ENCODE data around the gene NCEH1. TPM values are rescaled to one million over a fixed set of nuclear protein-coding genes. Genes with fewer than 3 reads are reported as not detected.
"Not testable (repeated sequence)": the region's sequence is repeated elsewhere in the genome, so short reads cannot be mapped to it uniquely, and the experiment has no call there.

The NCEH1 gene
- polyA plus RNA-seq, 4 donors: 4.6 to 5.9 (median 4.9) TPM

- no peak for DNase-seq (ENCODE audit: low read depth in 4 of 4, low spot score in 3 of 4)
Observed at GRCh38 chr3:172708921-172709773, 1.7 kb downstream of the NCEH1 start.

GRCh38 chr3:172707967-172708366 is 2.9 kb downstream of the NCEH1 start:
- DNase-seq (ENCODE audit: low read depth in 4 of 4, low spot score in 3 of 4): no peak

GRCh38 chr3:172707030-172707429 is 3.8 kb downstream of the NCEH1 start:
- no peak for DNase-seq (ENCODE audit: low read depth in 4 of 4, low spot score in 3 of 4)

- DNase-seq (ENCODE audit: low read depth in 4 of 4, low spot score in 3 of 4): no peak
Observed at GRCh38 chr3:172705170-172705569, 5.7 kb downstream of the NCEH1 start.

- no peak for DNase-seq (ENCODE audit: low read depth in 4 of 4, low spot score in 3 of 4)
Observed at GRCh38 chr3:172704001-172704400, 6.9 kb downstream of the NCEH1 start.

- DNase-seq (ENCODE audit: low read depth in 4 of 4, low spot score in 3 of 4): not testable (repeated sequence)
Observed at GRCh38 chr3:172702731-172703130, 8.1 kb downstream of the NCEH1 start.

GRCh38 chr3:172702256-172702655 is 8.6 kb downstream of the NCEH1 start:
- DNase-seq (ENCODE audit: low read depth in 4 of 4, low spot score in 3 of 4): no peak

GRCh38 chr3:172701751-172702150 is 9.1 kb downstream of the NCEH1 start:
- DNase-seq (ENCODE audit: low read depth in 4 of 4, low spot score in 3 of 4): no peak

GRCh38 chr3:172700936-172701455 is 9.9 kb downstream of the NCEH1 start:
- no peak for DNase-seq (ENCODE audit: low read depth in 4 of 4, low spot score in 3 of 4)

- no peak for DNase-seq (ENCODE audit: low read depth in 4 of 4, low spot score in 3 of 4)
Observed at GRCh38 chr3:172700256-172700655, 10.6 kb downstream of the NCEH1 start.

- DNase-seq (ENCODE audit: low read depth in 4 of 4, low spot score in 3 of 4): no peak
Observed at GRCh38 chr3:172699031-172699430, 11.8 kb downstream of the NCEH1 start.

- no peak for DNase-seq (ENCODE audit: low read depth in 4 of 4, low spot score in 3 of 4)
Observed at GRCh38 chr3:172698631-172699030, 12.2 kb downstream of the NCEH1 start.

- DNase-seq (ENCODE audit: low read depth in 4 of 4, low spot score in 3 of 4): no peak
Observed at GRCh38 chr3:172697558-172697957, 13.3 kb downstream of the NCEH1 start.

- no peak for DNase-seq (ENCODE audit: low read depth in 4 of 4, low spot score in 3 of 4)
Observed at GRCh38 chr3:172696357-172696756, 14.5 kb downstream of the NCEH1 start.

- no peak for DNase-seq (ENCODE audit: low read depth in 4 of 4, low spot score in 3 of 4)
Observed at GRCh38 chr3:172694573-172695246, 16.2 kb downstream of the NCEH1 start.

GRCh38 chr3:172692751-172693338 is 18.0 kb downstream of the NCEH1 start:
- DNase-seq (ENCODE audit: low read depth in 4 of 4, low spot score in 3 of 4): no peak

GRCh38 chr3:172690936-172691335 is 19.9 kb downstream of the NCEH1 start:
- DNase-seq (ENCODE audit: low read depth in 4 of 4, low spot score in 3 of 4): no peak

- DNase-seq (ENCODE audit: low read depth in 4 of 4, low spot score in 3 of 4): no peak
Observed at GRCh38 chr3:172688588-172688987, 22.3 kb downstream of the NCEH1 start.

GRCh38 chr3:172687501-172687900 is 23.4 kb downstream of the NCEH1 start:
- no peak for DNase-seq (ENCODE audit: low read depth in 4 of 4, low spot score in 3 of 4)

GRCh38 chr3:172685331-172686214 is 25.3 kb downstream of the NCEH1 start:
- DNase-seq (ENCODE audit: low read depth in 4 of 4, low spot score in 3 of 4): no peak

Data from right renal pelvis (tissue), 4 donors.